ENCODE data around the gene FGGY.

DNA sequence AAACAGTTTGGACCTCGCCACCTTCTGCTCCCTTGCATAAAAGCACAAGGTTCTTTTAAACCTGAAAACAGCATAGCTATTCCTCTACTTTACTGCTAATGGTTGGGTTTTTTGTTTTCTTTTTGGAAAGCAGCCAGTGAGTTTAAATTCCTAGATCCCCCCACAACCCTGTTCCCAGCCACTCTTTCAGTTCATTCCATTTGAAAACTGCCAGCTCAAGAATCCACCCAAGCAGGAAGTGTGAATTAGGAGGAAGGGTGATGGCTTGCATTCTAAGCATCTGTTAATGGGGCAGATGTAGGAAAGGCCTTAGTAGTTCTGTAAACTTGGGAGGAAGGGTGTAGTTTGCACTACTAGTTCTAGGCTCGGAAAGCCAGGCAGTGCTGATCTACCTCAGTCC is 344.9 kb downstream of the FGGY start:
- no peak for TF ChIP-seq ZNF571 (tag by site-specific recombination; IDR thresholded peaks at IDR 0.05)
- TF ChIP-seq, protein P1, sequence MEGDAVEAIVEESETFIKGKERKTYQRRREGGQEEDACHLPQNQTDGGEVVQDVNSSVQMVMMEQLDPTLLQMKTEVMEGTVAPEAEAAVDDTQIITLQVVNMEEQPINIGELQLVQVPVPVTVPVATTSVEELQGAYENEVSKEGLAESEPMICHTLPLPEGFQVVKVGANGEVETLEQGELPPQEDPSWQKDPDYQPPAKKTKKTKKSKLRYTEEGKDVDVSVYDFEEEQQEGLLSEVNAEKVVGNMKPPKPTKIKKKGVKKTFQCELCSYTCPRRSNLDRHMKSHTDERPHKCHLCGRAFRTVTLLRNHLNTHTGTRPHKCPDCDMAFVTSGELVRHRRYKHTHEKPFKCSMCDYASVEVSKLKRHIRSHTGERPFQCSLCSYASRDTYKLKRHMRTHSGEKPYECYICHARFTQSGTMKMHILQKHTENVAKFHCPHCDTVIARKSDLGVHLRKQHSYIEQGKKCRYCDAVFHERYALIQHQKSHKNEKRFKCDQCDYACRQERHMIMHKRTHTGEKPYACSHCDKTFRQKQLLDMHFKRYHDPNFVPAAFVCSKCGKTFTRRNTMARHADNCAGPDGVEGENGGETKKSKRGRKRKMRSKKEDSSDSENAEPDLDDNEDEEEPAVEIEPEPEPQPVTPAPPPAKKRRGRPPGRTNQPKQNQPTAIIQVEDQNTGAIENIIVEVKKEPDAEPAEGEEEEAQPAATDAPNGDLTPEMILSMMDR (tag by site-specific recombination; IDR thresholded peaks at IDR 0.05), result no peak
- no peak for TF ChIP-seq ZFP41 (tag by site-specific recombination; IDR thresholded peaks at IDR 0.05; ENCODE audit: borderline replicate concordance)
- TF ChIP-seq ZFHX2 (tag by site-specific recombination; conservative IDR thresholded peaks at IDR 0.05), result no peak
- no peak for TF ChIP-seq ZNF24 (tag by site-specific recombination; IDR thresholded peaks at IDR 0.05)
- TF ChIP-seq ZNF660 (tag by site-specific recombination; IDR thresholded peaks at IDR 0.05), result no peak

All from HEK293 (cell line).